K562 (cell line): ENCODE measurements around the gene PRKAG2. TPM values are rescaled to one million over a fixed set of nuclear protein-coding genes. Genes with fewer than 3 reads are reported as not detected.

Source experiments
- ARHGAP35 ChIP-seq: fragments of 450-650 bp; IDR thresholded peaks from 2 replicates; pipeline ENCODE4 v1.6.1; 2018; ENCODE audit not compliant: partially characterized antibody
- ELK3 ChIP-seq: fragments of 450-650 bp; formaldehyde crosslinking; IDR thresholded peaks from 2 replicates; pipeline ENCODE4 v1.4.0; 2020; ENCODE audit warnings: mild to moderate bottlenecking
- ETS1 ChIP-seq: conservative IDR thresholded peaks from 2 replicates; pipeline ENCODE4 v1.6.1; 2011; ENCODE audit warnings: low read depth, mild to moderate bottlenecking, low read length; ENCODE audit not compliant: control insufficient read depth
- LARP7 ChIP-seq: fragments of 450-650 bp; IDR thresholded peaks from 2 replicates; pipeline ENCODE4 v1.6.1; 2016
- MEF2D ChIP-seq: conservative IDR thresholded peaks from 2 replicates; pipeline ENCODE4 v1.6.1; 2016; ENCODE audit warnings: low read depth, missing genetic modification characterization, missing compliant biosample characterization
- NCOA6 ChIP-seq: fragments of 450-650 bp; IDR thresholded peaks from 2 replicates; pipeline ENCODE4 v1.6.1; 2017; ENCODE audit warnings: mild to moderate bottlenecking
- NKRF ChIP-seq: fragments of 450-650 bp; IDR thresholded peaks from 2 replicates; pipeline ENCODE4 v1.6.1; 2016; ENCODE audit warnings: borderline replicate concordance
- NR2C1 ChIP-seq, 2 experiments: fragments of 450-650 bp; IDR thresholded peaks; 2 replicates each; pipeline ENCODE4 v1.6.1; 2017; ENCODE audit warnings: mild to moderate bottlenecking in 2 of 2, antibody characterized with exemption in 1 of 2, inconsistent platforms in 1 of 2, missing compliant biosample characterization in 1 of 2, missing genetic modification characterization in 1 of 2
- SIN3B ChIP-seq: fragments of 450-650 bp; IDR thresholded peaks from 2 replicates; pipeline ENCODE4 v1.6.1; 2017; ENCODE audit warnings: low read depth, mild to moderate bottlenecking, moderate library complexity
- SNIP1 ChIP-seq: fragments of 450-650 bp; IDR thresholded peaks from 2 replicates; pipeline ENCODE4 v1.7.1; 2017; ENCODE audit warnings: low read depth, mild to moderate bottlenecking
- XRCC3 ChIP-seq: fragments of 450-650 bp; IDR thresholded peaks from 2 replicates; pipeline ENCODE4 v1.6.1; 2017; ENCODE audit warnings: mild to moderate bottlenecking, moderate library complexity
- ZBTB40 ChIP-seq, 2 experiments: fragments of 450-650 bp in 1 of 2; sonication (generic) in 1 of 2; formaldehyde crosslinking in 1 of 2; IDR thresholded peaks; 2 replicates each; pipeline versions ENCODE4 v1.7.1 to v1.9.0; 2016 to 2022; ENCODE audit warnings: inconsistent platforms in 1 of 2, mild to moderate bottlenecking in 1 of 2, missing genetic modification reagents in 1 of 2
- ZNF232 ChIP-seq: sonication (generic); formaldehyde crosslinking; IDR thresholded peaks from 2 replicates; pipeline ENCODE4 v1.8.0; 2022; ENCODE audit warnings: mild to moderate bottlenecking, missing genetic modification reagents
- ZNF696 ChIP-seq: fragments of 250-450 bp; sonication (Bioruptor Pico); conservative IDR thresholded peaks from 2 replicates; pipeline ENCODE4 v1.4.0; 2020; ENCODE audit warnings: mild to moderate bottlenecking, moderate library complexity
- ZNF707 ChIP-seq: fragments of 250-450 bp; sonication (Bioruptor Pico); conservative IDR thresholded peaks from 2 replicates; pipeline ENCODE4 v1.8.0; 2022; ENCODE audit warnings: inconsistent platforms, mild to moderate bottlenecking, moderate library complexity
- polyA plus RNA-seq, 8 experiments: library from polyadenylated mRNA; depleted of rRNA in 4 of 8; stranded (reverse) in 5 of 8; unstranded in 3 of 8; fragments of >200 nt; fragmentation: Nextera tagmentation in 2 of 8; fragmentation: Illumina TruSeq in 1 of 8; extraction: Ambion mirVana in 2 of 8; extraction: Trizol in 1 of 8; gene quantifications; 2 replicates each; pipeline versions ENCODE4 v1.2.1 to v1.2.3, GENCODE V29; 2011 to 2014; ENCODE audit warnings: inconsistent platforms in 1 of 8, missing spikeins in 1 of 8
- total RNA-seq, 7 experiments: library from RNA; depleted of rRNA in 6 of 7; stranded (reverse); fragments of >200 nt in 6 of 7; fragmentation: Illumina TruSeq in 2 of 7; extraction: Trizol in 2 of 7; gene quantifications; 2 replicates each; pipeline versions ENCODE4 v1.2.1 to v1.2.3, GENCODE V29; 2011 to 2021; ENCODE audit warnings: low replicate concordance in 1 of 7

PRKAG2 gene
- total and polyA plus RNA-seq, 9 of the 15 experiments (the other 6 are each of a cell fraction or from before 2014, with no cell fraction given), result 0.99 to 5.6 (median 3.3) TPM

GRCh38 chr7:151519765-151520418 lies 357.0 kb downstream of the PRKAG2 start, which contains the start of gene RHEB (continued):
- TF ChIP-seq ETS1 (no peak), SIN3B (no peak), SNIP1 (no peak), NCOA6 (no peak), LARP7 (no peak), ELK3 (CRISPR knock-in tag) (no peak), XRCC3 (no peak), MEF2D (tag) (peak; percentile 98), NR2C1 (IDR thresholded peaks at IDR 0.05) (no peak), NR2C1 (tag; IDR thresholded peaks at IDR 0.05) (no peak), ZNF696 (CRISPR knock-in tag) (no peak), ZNF232 (no peak), ARHGAP35 (no peak), ZBTB40 (IDR thresholded peaks at IDR 0.05) (peak; percentile 75), ZBTB40 (CRISPR knock-in tag; IDR thresholded peaks at IDR 0.05) (no peak), ZNF707 (CRISPR knock-in tag) (no peak), NKRF (peak; percentile 60; the same call in 1 of the 2 replicates)
